Neural progenitor cell (in vitro differentiated cells): ENCODE measurements around the gene GHITM.

Experiments
- EZH2 ChIP-seq: fragments of 200-600 bp; sonication (generic); IDR thresholded peaks from 2 replicates; pipeline ENCODE4 v1.6.1; 2017; ENCODE audit warnings: antibody characterized with exemption, mild to moderate bottlenecking, moderate library complexity
- EZH2phosphoT487 ChIP-seq: fragments of 200-600 bp; sonication (generic); IDR thresholded peaks from 2 replicates; pipeline ENCODE4 v1.6.1; 2017; ENCODE audit warnings: antibody characterized with exemption
- TF ChIP-seq, protein P1 (sequence below): fragments of 200-600 bp; sonication (generic); IDR thresholded peaks from 2 replicates; pipeline ENCODE4 v1.5.1; 2017; ENCODE audit warnings: antibody characterized with exemption, mild to moderate bottlenecking

DNA sequence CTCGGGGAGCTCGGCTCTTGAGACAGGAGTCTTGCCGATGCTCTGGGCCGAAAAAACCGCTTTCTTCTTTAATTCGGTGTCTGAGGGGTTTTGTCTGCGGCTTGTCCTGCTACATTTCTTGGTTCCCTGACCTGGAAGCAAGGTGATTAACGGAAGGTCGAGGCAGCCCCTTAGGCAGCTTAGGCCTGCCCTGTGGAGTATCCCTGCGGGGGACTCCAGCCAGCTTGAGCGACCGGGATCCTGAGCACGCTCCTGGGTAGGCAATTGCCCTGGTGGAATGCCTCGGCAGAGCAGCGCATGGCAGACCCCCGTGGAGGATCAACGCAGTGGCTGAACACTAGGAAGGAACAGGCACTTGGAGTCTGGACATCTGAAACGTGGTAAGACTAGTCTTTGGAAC is 30.5 kb upstream of the GHITM start:
- TF ChIP-seq, protein P1, sequence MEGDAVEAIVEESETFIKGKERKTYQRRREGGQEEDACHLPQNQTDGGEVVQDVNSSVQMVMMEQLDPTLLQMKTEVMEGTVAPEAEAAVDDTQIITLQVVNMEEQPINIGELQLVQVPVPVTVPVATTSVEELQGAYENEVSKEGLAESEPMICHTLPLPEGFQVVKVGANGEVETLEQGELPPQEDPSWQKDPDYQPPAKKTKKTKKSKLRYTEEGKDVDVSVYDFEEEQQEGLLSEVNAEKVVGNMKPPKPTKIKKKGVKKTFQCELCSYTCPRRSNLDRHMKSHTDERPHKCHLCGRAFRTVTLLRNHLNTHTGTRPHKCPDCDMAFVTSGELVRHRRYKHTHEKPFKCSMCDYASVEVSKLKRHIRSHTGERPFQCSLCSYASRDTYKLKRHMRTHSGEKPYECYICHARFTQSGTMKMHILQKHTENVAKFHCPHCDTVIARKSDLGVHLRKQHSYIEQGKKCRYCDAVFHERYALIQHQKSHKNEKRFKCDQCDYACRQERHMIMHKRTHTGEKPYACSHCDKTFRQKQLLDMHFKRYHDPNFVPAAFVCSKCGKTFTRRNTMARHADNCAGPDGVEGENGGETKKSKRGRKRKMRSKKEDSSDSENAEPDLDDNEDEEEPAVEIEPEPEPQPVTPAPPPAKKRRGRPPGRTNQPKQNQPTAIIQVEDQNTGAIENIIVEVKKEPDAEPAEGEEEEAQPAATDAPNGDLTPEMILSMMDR, result no peak
- TF ChIP-seq EZH2phosphoT487, result no peak
- TF ChIP-seq EZH2, result no peak
